A375 (cell line): ENCODE results near the gene TMEM150A. TPM values are rescaled to one million over a fixed set of nuclear protein-coding genes. Genes with fewer than 3 reads are reported as not detected.

ENCODE experiments used
- small RNA-seq: library from RNA; depleted of rRNA; stranded (forward); fragments of <200 nt; gene quantifications from one replicate; pipeline ENCODE3, GENCODE V24; 2014
- total RNA-seq: library from RNA; depleted of rRNA; stranded (reverse); fragments of >200 nt; shearing (Covaris generic); gene quantifications from 2 replicates; pipeline ENCODE4 v1.2.3, GENCODE V29; 2014; rRNA removed

TMEM150A gene
- 5.5 and 7.2 TPM in 2 replicates for total RNA-seq

GRCh38 chr2:85602476-85603234, at the start of gene TMEM150A:
Gene TMEM150A (minus strand): TSS chr2:85602698. CDS start chr2:85601948, 750 bp downstream.

GRCh38 chr2:85611705-85612587, 9.4 kb upstream of the TMEM150A start, which contains the start of gene C2orf68:
Gene C2orf68 (minus strand): TSS chr2:85612066. CDS start chr2:85611984, 82 bp downstream.

GRCh38 chr2:85595301-85596025, 7.0 kb downstream of the TMEM150A start, which contains the start of gene RNF181:
Gene RNF181 (plus strand): TSS chr2:85595745. CDS start chr2:85595764, 19 bp downstream.

GRCh38 chr2:85584354-85584856, 18.1 kb downstream of the TMEM150A start, which contains the start of gene VAMP5:
Gene VAMP5 (plus strand): TSS chr2:85584431. CDS start chr2:85584491, 60 bp downstream.

GRCh38 chr2:85577386-85578242, 24.9 kb downstream of the TMEM150A start, which contains the start of gene VAMP8:
Gene VAMP8 (plus strand): TSS chr2:85577586. CDS start chr2:85577647, 61 bp downstream.

GRCh38 chr2:85561280-85562212, 41.0 kb downstream of the TMEM150A start, which contains the start of gene GGCX:
Gene GGCX (minus strand): TSS chr2:85561493. CDS start chr2:85561428, 65 bp downstream.

Small RNA genes within 50 kb of the gene (small RNA-seq; reads per million reads assigned to genes)
- gene RN7SL126P: not detected

Other genes starting within 250 kb of the TMEM150A start
- 24.2 and 24.9 TPM in 2 replicates for gene RETSAT, start 248.2 kb downstream of the TMEM150A start, total RNA-seq
- gene ELMOD3, start 247.9 kb downstream of the TMEM150A start, total RNA-seq: 7.8 and 11.9 TPM in 2 replicates
- 164 and 165 TPM in 2 replicates for gene CAPG, start 192.3 kb downstream of the TMEM150A start, total RNA-seq
- 0.24 and 0.60 TPM in 2 replicates for gene SH2D6, start 184.0 kb downstream of the TMEM150A start, total RNA-seq
- gene MAT2A, start 63.5 kb downstream of the TMEM150A start, total RNA-seq: 188 and 191 TPM in 2 replicates
- gene GGCX, start 41.2 kb downstream of the TMEM150A start, total RNA-seq: 36.9 and 40.5 TPM in 2 replicates
- gene VAMP8, start 25.1 kb downstream of the TMEM150A start, total RNA-seq: 21.2 and 22.0 TPM in 2 replicates
- gene VAMP5, start 18.3 kb downstream of the TMEM150A start, total RNA-seq: 31.3 and 38.8 TPM in 2 replicates
- 137 and 156 TPM in 2 replicates for gene RNF181, start 7.0 kb downstream of the TMEM150A start, total RNA-seq
- 31.9 and 33.1 TPM in 2 replicates for gene C2orf68, start 9.4 kb upstream of the TMEM150A start, total RNA-seq
- 112 and 120 TPM in 2 replicates for gene USP39, start 13.5 kb upstream of the TMEM150A start, total RNA-seq
- not detected in 2 replicates for gene SFTPB, start 65.5 kb upstream of the TMEM150A start, total RNA-seq
- not detected in 2 replicates for gene GNLY, start 91.7 kb upstream of the TMEM150A start, total RNA-seq
- gene ATOH8, start 151.3 kb upstream of the TMEM150A start, total RNA-seq: 7.6 and 10.0 TPM in 2 replicates